ENCODE data around the gene OVOL2. TPM values are rescaled to one million over a fixed set of nuclear protein-coding genes. Genes with fewer than 3 reads are reported as not detected.

OVOL2 gene
- total RNA-seq, 1 donor = not detected

GRCh38 chr20:17992847-17993513 is 64.7 kb downstream of the OVOL2 start:
- Histone ChIP-seq H3K9me3 (ENCODE audit: low read depth, low read length) (no peaks in the 10 kb centered on the region), H3K4me3 (ENCODE audit: low read length) (no peak overlapping the region)

GRCh38 chr20:17992224-17992637 is 65.5 kb downstream of the OVOL2 start:
- peaks cover 7% of the 10 kb centered on the region for H3K4me1 ChIP-seq (ENCODE audit: insufficient read depth, low read length)
- H3K9me3 ChIP-seq (ENCODE audit: low read depth, low read length) = no peaks in the 10 kb centered on the region
- no peak overlapping the region for H3K4me3 ChIP-seq (ENCODE audit: low read length)
- no peaks in the 10 kb centered on the region for H3K27me3 ChIP-seq (ENCODE audit: insufficient read depth, low read length)

More at GRCh38 chr20:17992847-17993513, 64.7 kb downstream of the OVOL2 start:
- H3K4me1 ChIP-seq (ENCODE audit: insufficient read depth, low read length) = peaks cover 7% of the 10 kb centered on the region
- H3K27me3 ChIP-seq (ENCODE audit: insufficient read depth, low read length) = no peaks in the 10 kb centered on the region

GRCh38 chr20:17990278-17990972 is 67.3 kb downstream of the OVOL2 start:
- no peaks in the 10 kb centered on the region for H3K4me1 ChIP-seq (ENCODE audit: insufficient read depth, low read length)
- H3K4me3 ChIP-seq (ENCODE audit: low read length) = no peak overlapping the region
- no peaks in the 10 kb centered on the region for H3K27me3 ChIP-seq (ENCODE audit: insufficient read depth, low read length)
- no peaks in the 10 kb centered on the region for H3K9me3 ChIP-seq (ENCODE audit: low read depth, low read length)

- H3K4me1 ChIP-seq (ENCODE audit: insufficient read depth, low read length) = no peaks in the 10 kb centered on the region
Observed at GRCh38 chr20:17987988-17988387, 69.7 kb downstream of the OVOL2 start.

GRCh38 chr20:17985388-17986018 is 72.2 kb downstream of the OVOL2 start:
- H3K9me3 ChIP-seq (ENCODE audit: low read depth, low read length) = no peaks in the 10 kb centered on the region
- no peaks in the 10 kb centered on the region for H3K27me3 ChIP-seq (ENCODE audit: insufficient read depth, low read length)
- H3K4me1 ChIP-seq (ENCODE audit: insufficient read depth, low read length) = no peaks in the 10 kb centered on the region
- no peak overlapping the region for H3K4me3 ChIP-seq (ENCODE audit: low read length)

More at GRCh38 chr20:17987988-17988387, 69.7 kb downstream of the OVOL2 start:
- Histone ChIP-seq H3K4me3 (ENCODE audit: low read length) (no peak overlapping the region), H3K27me3 (ENCODE audit: insufficient read depth, low read length) (no peaks in the 10 kb centered on the region), H3K9me3 (ENCODE audit: low read depth, low read length) (no peaks in the 10 kb centered on the region)

GRCh38 chr20:17976305-17976704 is 81.4 kb downstream of the OVOL2 start:
- no peaks in the 10 kb centered on the region for H3K27me3 ChIP-seq (ENCODE audit: insufficient read depth, low read length)
- H3K4me3 ChIP-seq (ENCODE audit: low read length) = no peak overlapping the region
- no peaks in the 10 kb centered on the region for H3K9me3 ChIP-seq (ENCODE audit: low read depth, low read length)
- peaks cover 25% of the 10 kb centered on the region for H3K4me1 ChIP-seq (ENCODE audit: insufficient read depth, low read length)

Other genes starting within 250 kb of the OVOL2 start
- 75.1 TPM for gene SNX5, start 89.1 kb downstream of the OVOL2 start, total RNA-seq
- gene MGME1, start 88.9 kb downstream of the OVOL2 start, total RNA-seq = 6.3 TPM
- gene KAT14, start 79.9 kb upstream of the OVOL2 start, total RNA-seq = 6.4 TPM
- gene PET117, start 79.9 kb upstream of the OVOL2 start, total RNA-seq = 14.5 TPM
- gene ZNF133, start 230.6 kb upstream of the OVOL2 start, total RNA-seq = 1.5 TPM

All from mononuclear cell (primary cell).